ENCODE results near the gene TRIM2. TPM values are rescaled to one million over a fixed set of nuclear protein-coding genes. Genes with fewer than 3 reads are reported as not detected.

TRIM2 gene
- total and polyA plus RNA-seq, 4 donors: 3.4 to 15.5 (median 8.9) TPM

DNA sequence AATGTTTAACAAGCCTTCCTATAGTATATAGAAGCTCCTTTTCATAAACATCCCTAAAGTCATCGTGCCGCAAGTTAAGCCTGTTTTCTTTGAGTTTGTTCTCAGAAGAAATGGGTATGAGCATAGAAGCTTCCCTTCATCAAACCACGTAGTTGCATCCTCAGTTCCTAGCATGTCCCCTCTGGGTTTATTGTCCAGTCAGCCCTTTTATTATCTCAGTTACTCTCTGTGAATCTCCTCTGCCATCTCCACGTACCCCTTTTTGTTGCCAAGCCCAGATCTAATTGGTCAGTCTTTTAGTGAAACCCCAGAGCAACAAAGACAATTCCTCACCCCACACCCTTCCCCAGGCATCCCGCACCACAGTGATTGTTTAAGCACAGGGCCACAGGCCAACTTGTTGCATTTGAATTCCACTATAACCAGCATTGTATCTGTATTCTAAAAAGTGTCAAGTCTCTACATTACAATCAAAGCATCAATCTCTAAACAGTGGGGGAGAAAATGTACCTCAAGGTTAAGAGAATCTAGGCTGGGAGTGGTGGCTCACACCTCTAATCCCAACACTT is 12.4 kb upstream of the TRIM2 start:
- 91% methylated on average over 5 of the region's 5 CpGs for WGBS
- DNase-seq (ENCODE audit: low spot score): no peak
- H3K27me3 ChIP-seq (ENCODE audit: control insufficient read depth in 4 of 4, insufficient read depth in 4 of 4, low read length in 3 of 4): no peaks in the 10 kb centered on the region
- H3K27ac ChIP-seq (ENCODE audit: low read depth in 1 of 2, low read length in 2 of 2): no peak overlapping the region
- no peak overlapping the region for H3K9ac ChIP-seq (ENCODE audit: low read depth in 1 of 2, low read length in 2 of 2)
- no peak overlapping the region for H3K4me3 ChIP-seq (ENCODE audit: low read depth in 1 of 3, low read length in 3 of 3)
- H3K36me3 ChIP-seq (ENCODE audit: control insufficient read depth in 4 of 4, insufficient read depth in 3 of 4, low read depth in 1 of 4, low read length in 3 of 4): no peaks in the 10 kb centered on the region
- no peaks in the 10 kb centered on the region for H3K9me3 ChIP-seq (ENCODE audit: control insufficient read depth in 4 of 4, low read length in 3 of 4)
- H3K4me1 ChIP-seq (ENCODE audit: control insufficient read depth in 4 of 4, insufficient read depth in 4 of 4, low read length in 3 of 4): peaks cover 0 to 7% (median 2%) of the 10 kb centered on the region in 4 donors
- no peak for TF ChIP-seq EGR1 (IDR thresholded peaks at IDR 0.05; ENCODE audit: low read depth in 2 of 2)
- TF ChIP-seq ZBTB33 (IDR thresholded peaks at IDR 0.05): no peak
- TF ChIP-seq, protein P1, sequence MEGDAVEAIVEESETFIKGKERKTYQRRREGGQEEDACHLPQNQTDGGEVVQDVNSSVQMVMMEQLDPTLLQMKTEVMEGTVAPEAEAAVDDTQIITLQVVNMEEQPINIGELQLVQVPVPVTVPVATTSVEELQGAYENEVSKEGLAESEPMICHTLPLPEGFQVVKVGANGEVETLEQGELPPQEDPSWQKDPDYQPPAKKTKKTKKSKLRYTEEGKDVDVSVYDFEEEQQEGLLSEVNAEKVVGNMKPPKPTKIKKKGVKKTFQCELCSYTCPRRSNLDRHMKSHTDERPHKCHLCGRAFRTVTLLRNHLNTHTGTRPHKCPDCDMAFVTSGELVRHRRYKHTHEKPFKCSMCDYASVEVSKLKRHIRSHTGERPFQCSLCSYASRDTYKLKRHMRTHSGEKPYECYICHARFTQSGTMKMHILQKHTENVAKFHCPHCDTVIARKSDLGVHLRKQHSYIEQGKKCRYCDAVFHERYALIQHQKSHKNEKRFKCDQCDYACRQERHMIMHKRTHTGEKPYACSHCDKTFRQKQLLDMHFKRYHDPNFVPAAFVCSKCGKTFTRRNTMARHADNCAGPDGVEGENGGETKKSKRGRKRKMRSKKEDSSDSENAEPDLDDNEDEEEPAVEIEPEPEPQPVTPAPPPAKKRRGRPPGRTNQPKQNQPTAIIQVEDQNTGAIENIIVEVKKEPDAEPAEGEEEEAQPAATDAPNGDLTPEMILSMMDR (IDR thresholded peaks at IDR 0.05; ENCODE audit: low read depth, low read length, missing input control): no peak
- no peak for TF ChIP-seq TAF1 (conservative IDR thresholded peaks at IDR 0.05)
- no peak for TF ChIP-seq HNF4A (conservative IDR thresholded peaks at IDR 0.05)
- no peak for TF ChIP-seq FOXA2 (IDR thresholded peaks at IDR 0.05)
- no peak for TF ChIP-seq YY1 (IDR thresholded peaks at IDR 0.05)
- no peak for TF ChIP-seq REST (IDR thresholded peaks at IDR 0.05)
- TF ChIP-seq RXRA (IDR thresholded peaks at IDR 0.05): no peak
- TF ChIP-seq RAD21 (IDR thresholded peaks at IDR 0.05): no peak
- no peak for TF ChIP-seq NR2F2 (IDR thresholded peaks at IDR 0.05)
- TF ChIP-seq GABPA (IDR thresholded peaks at IDR 0.05 in 1 of 2, conservative IDR thresholded peaks at IDR 0.05 in 1 of 2): no peak
- TF ChIP-seq HNF4G (IDR thresholded peaks at IDR 0.05): no peak

DNA sequence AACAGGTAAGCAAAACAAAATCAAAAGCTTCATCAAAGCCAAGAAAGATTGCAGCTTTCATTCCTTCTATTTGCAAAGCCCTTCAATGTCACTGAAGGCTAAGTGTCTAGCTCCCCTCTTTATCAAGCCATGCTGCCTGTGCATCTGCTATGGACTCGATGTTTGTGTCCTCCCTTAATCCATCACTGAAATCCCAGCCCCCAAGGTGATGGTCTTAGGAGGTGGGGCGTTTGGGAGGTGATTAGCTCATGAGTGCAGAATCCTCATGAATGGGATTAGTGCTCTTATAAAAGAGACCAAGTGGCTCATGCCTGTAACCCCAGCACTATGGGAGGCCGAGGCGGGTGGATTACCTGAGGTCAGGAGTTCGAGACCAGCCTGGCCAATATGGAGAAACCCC is 6.9 kb upstream of the TRIM2 start:
- Histone ChIP-seq H3K27ac (ENCODE audit: low read depth in 1 of 2, low read length in 2 of 2) (no peak overlapping the region), H3K4me1 (ENCODE audit: control insufficient read depth in 4 of 4, insufficient read depth in 4 of 4, low read length in 3 of 4) (no peaks in the 10 kb centered on the region), H3K9me3 (ENCODE audit: control insufficient read depth in 4 of 4, low read length in 3 of 4) (no peaks in the 10 kb centered on the region), H3K4me3 (ENCODE audit: low read depth in 1 of 3, low read length in 3 of 3) (no peak overlapping the region), H3K9ac (ENCODE audit: low read depth in 1 of 2, low read length in 2 of 2) (no peak overlapping the region), H3K36me3 (ENCODE audit: control insufficient read depth in 4 of 4, insufficient read depth in 3 of 4, low read depth in 1 of 4, low read length in 3 of 4) (no peaks in the 10 kb centered on the region), H3K27me3 (ENCODE audit: control insufficient read depth in 4 of 4, insufficient read depth in 4 of 4, low read length in 3 of 4) (no peaks in the 10 kb centered on the region)
- no peak for TF ChIP-seq FOXA1 (IDR thresholded peaks at IDR 0.05)
- TF ChIP-seq GABPA (IDR thresholded peaks at IDR 0.05 in 1 of 2, conservative IDR thresholded peaks at IDR 0.05 in 1 of 2): no peak
- no peak for TF ChIP-seq HNF4G (IDR thresholded peaks at IDR 0.05)
- TF ChIP-seq, protein P1 (IDR thresholded peaks at IDR 0.05; ENCODE audit: low read depth, low read length, missing input control): no peak
- TF ChIP-seq REST (IDR thresholded peaks at IDR 0.05): no peak
- no peak for TF ChIP-seq SP1 (IDR thresholded peaks at IDR 0.05)
- no peak for TF ChIP-seq EGR1 (IDR thresholded peaks at IDR 0.05; ENCODE audit: low read depth in 2 of 2)
- TF ChIP-seq NR2F2 (IDR thresholded peaks at IDR 0.05): no peak
- TF ChIP-seq RXRA (IDR thresholded peaks at IDR 0.05): no peak
- WGBS: 94% methylated on average over 5 of the region's 5 CpGs
- DNase-seq (ENCODE audit: low spot score): no peak

All from liver (tissue), 9 donors.